ENCODE results near the gene MAP6D1. TPM values are rescaled to one million over a fixed set of nuclear protein-coding genes. Genes with fewer than 3 reads are reported as not detected.

The MAP6D1 gene
- total and polyA plus RNA-seq, 12 donors: 0.27 to 3.0 (median 1.7) TPM; not detected in 2

- Histone ChIP-seq H3K36me3 (replicated peaks in 1 of 2) (peaks cover 0 to 82% of the 10 kb centered on the region in 2 donors), H3K4me3 (no peak overlapping the region), H3K27me3 (no peaks in the 10 kb centered on the region), H3K27ac (no peak overlapping the region), H3K4me1 (replicated peaks in 1 of 2) (no peaks in the 10 kb centered on the region), H3K9me3 (replicated peaks in 1 of 3) (no peaks in the 10 kb centered on the region)
- no peak for DNase-seq
- WGBS, 4 donors: 85 to 100% (median 95%) methylated on average over 5 of the region's 5 CpGs
- intact Hi-C loops (cut with DNase I): no loop called here
- TF ChIP-seq, protein P1, sequence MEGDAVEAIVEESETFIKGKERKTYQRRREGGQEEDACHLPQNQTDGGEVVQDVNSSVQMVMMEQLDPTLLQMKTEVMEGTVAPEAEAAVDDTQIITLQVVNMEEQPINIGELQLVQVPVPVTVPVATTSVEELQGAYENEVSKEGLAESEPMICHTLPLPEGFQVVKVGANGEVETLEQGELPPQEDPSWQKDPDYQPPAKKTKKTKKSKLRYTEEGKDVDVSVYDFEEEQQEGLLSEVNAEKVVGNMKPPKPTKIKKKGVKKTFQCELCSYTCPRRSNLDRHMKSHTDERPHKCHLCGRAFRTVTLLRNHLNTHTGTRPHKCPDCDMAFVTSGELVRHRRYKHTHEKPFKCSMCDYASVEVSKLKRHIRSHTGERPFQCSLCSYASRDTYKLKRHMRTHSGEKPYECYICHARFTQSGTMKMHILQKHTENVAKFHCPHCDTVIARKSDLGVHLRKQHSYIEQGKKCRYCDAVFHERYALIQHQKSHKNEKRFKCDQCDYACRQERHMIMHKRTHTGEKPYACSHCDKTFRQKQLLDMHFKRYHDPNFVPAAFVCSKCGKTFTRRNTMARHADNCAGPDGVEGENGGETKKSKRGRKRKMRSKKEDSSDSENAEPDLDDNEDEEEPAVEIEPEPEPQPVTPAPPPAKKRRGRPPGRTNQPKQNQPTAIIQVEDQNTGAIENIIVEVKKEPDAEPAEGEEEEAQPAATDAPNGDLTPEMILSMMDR (IDR thresholded peaks at IDR 0.05): no peak
- TF ChIP-seq POLR2A (IDR thresholded peaks at IDR 0.05): no peak
Measured at GRCh38 chr3:183801601-183802000, 23.8 kb downstream of the MAP6D1 start.

- WGBS, 4 donors: 85 to 90% (median 87%) methylated on average over 8 of the region's 8 CpGs
- Histone ChIP-seq H3K4me3 (no peak overlapping the region), H3K36me3 (replicated peaks in 1 of 2) (peaks cover 0 to 69% of the 10 kb centered on the region in 2 donors), H3K9me3 (replicated peaks in 1 of 3) (no peaks in the 10 kb centered on the region), H3K27ac (no peak overlapping the region), H3K4me1 (replicated peaks in 1 of 2) (no peaks in the 10 kb centered on the region), H3K27me3 (no peaks in the 10 kb centered on the region)
- TF ChIP-seq, protein P1 (IDR thresholded peaks at IDR 0.05): no peak
- no peak for TF ChIP-seq POLR2A (IDR thresholded peaks at IDR 0.05)
- DNase-seq: no peak
- intact Hi-C loops (cut with DNase I): no loop called here
Measured at GRCh38 chr3:183800243-183800863, 25.0 kb downstream of the MAP6D1 start.

GRCh38 chr3:183799461-183799860, 25.9 kb downstream of the MAP6D1 start:
- intact Hi-C loops (cut with DNase I): no loop called here
- peaks cover 0 to 60% of the 10 kb centered on the region in 2 donors for H3K36me3 ChIP-seq (replicated peaks in 1 of 2)
- TF ChIP-seq POLR2A (IDR thresholded peaks at IDR 0.05): no peak
- TF ChIP-seq, protein P1 (IDR thresholded peaks at IDR 0.05): no peak
- no peaks in the 10 kb centered on the region for H3K9me3 ChIP-seq (replicated peaks in 1 of 3)
- H3K4me3 ChIP-seq: no peak overlapping the region
- WGBS, 4 donors: 94 to 96% (median 95%) methylated on average over 5 of the region's 5 CpGs
- no peaks in the 10 kb centered on the region for H3K4me1 ChIP-seq (replicated peaks in 1 of 2)
- no peak overlapping the region for H3K27ac ChIP-seq
- no peak for DNase-seq
- H3K27me3 ChIP-seq: no peaks in the 10 kb centered on the region

- Histone ChIP-seq H3K9me3 (replicated peaks in 1 of 3) (no peaks in the 10 kb centered on the region), H3K4me1 (replicated peaks in 1 of 2) (no peaks in the 10 kb centered on the region), H3K27ac (no peak overlapping the region), H3K36me3 (replicated peaks in 1 of 2) (peaks cover 0 to 51% of the 10 kb centered on the region in 2 donors), H3K27me3 (no peaks in the 10 kb centered on the region), H3K4me3 (no peak overlapping the region)
- WGBS, 4 donors: 78 to 86% (median 83%) methylated on average over 6 to 9 of the region's 9 CpGs
- DNase-seq: no peak
- intact Hi-C loops (cut with DNase I): no loop called here
- TF ChIP-seq POLR2A (IDR thresholded peaks at IDR 0.05): no peak
- TF ChIP-seq, protein P1 (IDR thresholded peaks at IDR 0.05): no peak
Measured at GRCh38 chr3:183797996-183798395, 27.4 kb downstream of the MAP6D1 start.

Measured in adrenal gland (tissue), 12 donors.